ENCODE measurements around the gene MYO3B. TPM values are rescaled to one million over a fixed set of nuclear protein-coding genes. Genes with fewer than 3 reads are reported as not detected.

Gene MYO3B
- total RNA-seq, 3 donors from 2014 or later (not counting 1 experiment from before 2014, with no cell fraction given): 0.68 to 0.88 (median 0.75) TPM

- DNase-seq (no peak), ATAC-seq (no peak)
- Mint-ChIP-seq H3K36me3 (no peaks in the 10 kb centered on the region), H3K4me1 (no peaks in the 10 kb centered on the region), H3K4me3 (no peak overlapping the region), H3K27ac (no peak overlapping the region), H3K9me3 (no peaks in the 10 kb centered on the region), H3K27me3 (ENCODE audit: low read depth in 2 of 2) (peaks cover 2 to 17% of the 10 kb centered on the region in 2 donors)
- TF ChIP-seq CTCF (IDR thresholded peaks at IDR 0.05): no peak
- intact Hi-C loops (cut with micrococcal nuclease): no loop called here
- Histone ChIP-seq H3K4me1 (ENCODE audit: control insufficient read depth, insufficient read depth, low read length) (no peaks in the 10 kb centered on the region), H3K27ac (ENCODE audit: low read length) (no peak overlapping the region), H3K27me3 (ENCODE audit: control insufficient read depth, insufficient read depth, low read length) (no peaks in the 10 kb centered on the region), H3K9me3 (ENCODE audit: control insufficient read depth, insufficient read depth, low read length) (no peaks in the 10 kb centered on the region), H3K36me3 (ENCODE audit: control insufficient read depth, insufficient read depth, low read length) (no peaks in the 10 kb centered on the region), H3K4me3 (ENCODE audit: low read length) (no peak overlapping the region)
- WGBS (ENCODE audit: insufficient coverage): 81% methylated on average over 3 of the region's 3 CpGs
Observed at GRCh38 chr2:170656669-170657068, 478.7 kb downstream of the MYO3B start.

- 75% methylated on average over 1 of the region's 1 CpG for WGBS (ENCODE audit: insufficient coverage)
- intact Hi-C loops (cut with micrococcal nuclease): no loop called here
- Mint-ChIP-seq H3K27ac (no peak overlapping the region), H3K4me1 (no peaks in the 10 kb centered on the region), H3K36me3 (no peaks in the 10 kb centered on the region), H3K9me3 (no peaks in the 10 kb centered on the region), H3K27me3 (ENCODE audit: low read depth in 2 of 2) (peaks cover 5 to 24% of the 10 kb centered on the region in 2 donors), H3K4me3 (no peak overlapping the region)
- Histone ChIP-seq H3K4me3 (ENCODE audit: low read length) (no peak overlapping the region), H3K4me1 (ENCODE audit: control insufficient read depth, insufficient read depth, low read length) (no peaks in the 10 kb centered on the region), H3K36me3 (ENCODE audit: control insufficient read depth, insufficient read depth, low read length) (no peaks in the 10 kb centered on the region), H3K9me3 (ENCODE audit: control insufficient read depth, insufficient read depth, low read length) (no peaks in the 10 kb centered on the region), H3K27me3 (ENCODE audit: control insufficient read depth, insufficient read depth, low read length) (no peaks in the 10 kb centered on the region), H3K27ac (ENCODE audit: low read length) (no peak overlapping the region)
- DNase-seq (no peak), ATAC-seq (no peak)
- TF ChIP-seq CTCF (IDR thresholded peaks at IDR 0.05): no peak
Observed at GRCh38 chr2:170660409-170660808, 482.5 kb downstream of the MYO3B start.

- Mint-ChIP-seq H3K36me3 (no peaks in the 10 kb centered on the region), H3K4me1 (no peaks in the 10 kb centered on the region), H3K4me3 (no peak overlapping the region), H3K9me3 (no peaks in the 10 kb centered on the region), H3K27ac (no peak overlapping the region), H3K27me3 (ENCODE audit: low read depth in 2 of 2) (peaks cover 5 to 6% of the 10 kb centered on the region in 2 donors)
- 100% methylated on average over 1 of the region's 5 CpGs for WGBS (ENCODE audit: insufficient coverage)
- Histone ChIP-seq H3K9me3 (ENCODE audit: control insufficient read depth, insufficient read depth, low read length) (no peaks in the 10 kb centered on the region), H3K4me3 (ENCODE audit: low read length) (no peak overlapping the region), H3K27me3 (ENCODE audit: control insufficient read depth, insufficient read depth, low read length) (no peaks in the 10 kb centered on the region), H3K4me1 (ENCODE audit: control insufficient read depth, insufficient read depth, low read length) (no peaks in the 10 kb centered on the region), H3K27ac (ENCODE audit: low read length) (no peak overlapping the region), H3K36me3 (ENCODE audit: control insufficient read depth, insufficient read depth, low read length) (no peaks in the 10 kb centered on the region)
- no peak for TF ChIP-seq CTCF (IDR thresholded peaks at IDR 0.05)
- intact Hi-C loops (cut with micrococcal nuclease): no loop called here
- DNase-seq (no peak), ATAC-seq (no peak)
Observed at GRCh38 chr2:170665743-170666142, 487.8 kb downstream of the MYO3B start.

GRCh38 chr2:170669909-170670308 lies 492.0 kb downstream of the MYO3B start:
- H3K27me3 ChIP-seq (ENCODE audit: control insufficient read depth, insufficient read depth, low read length): no peaks in the 10 kb centered on the region
- Mint-ChIP-seq H3K4me3 (no peak overlapping the region), H3K27me3 (ENCODE audit: low read depth in 2 of 2) (peaks cover 0 to 8% of the 10 kb centered on the region in 2 donors), H3K27ac (no peak overlapping the region), H3K9me3 (no peaks in the 10 kb centered on the region), H3K36me3 (no peaks in the 10 kb centered on the region), H3K4me1 (no peaks in the 10 kb centered on the region)
- H3K9me3 ChIP-seq (ENCODE audit: control insufficient read depth, insufficient read depth, low read length): no peaks in the 10 kb centered on the region
- DNase-seq (no peak), ATAC-seq (no peak)
- H3K27ac ChIP-seq (ENCODE audit: low read length): no peak overlapping the region
- 90% methylated on average over 3 of the region's 3 CpGs for WGBS (ENCODE audit: insufficient coverage)
- intact Hi-C loops (cut with micrococcal nuclease): no loop called here
- H3K4me1 ChIP-seq (ENCODE audit: control insufficient read depth, insufficient read depth, low read length): no peaks in the 10 kb centered on the region
- no peaks in the 10 kb centered on the region for H3K36me3 ChIP-seq (ENCODE audit: control insufficient read depth, insufficient read depth, low read length)
- no peak for TF ChIP-seq CTCF (IDR thresholded peaks at IDR 0.05)
- no peak overlapping the region for H3K4me3 ChIP-seq (ENCODE audit: low read length)
